Panc1 (cell line): ENCODE measurements around the gene SLC25A42. TPM values are rescaled to one million over a fixed set of nuclear protein-coding genes. Genes with fewer than 3 reads are reported as not detected.

ENCODE experiments used
- ATAC-seq: fragments of 200-7000 bp; cut with Tn5 transposase; 2 replicates; pipeline ENCODE4 v1.9.1; 2020; ENCODE audit warnings: mild to moderate bottlenecking, moderate library complexity
- BruUV-seq: library from RNA; stranded (reverse); fragments of 400-500 nt; replicated peaks from 2 replicates; lab custom pipeline; 2021; lab: Mats Ljungman, UMichigan
- CTCF ChIA-PET: fragments of 300-600 bp; sonication (Branson Sonifier 250); formaldehyde crosslinking; loops from one replicate; lab custom pipeline; 2022; ENCODE audit warnings: antibody characterized with exemption; lab: Charles Lee
- POLR2A ChIA-PET: fragments of 300-600 bp; sonication (Branson Sonifier 250); formaldehyde crosslinking; loops from one replicate; lab custom pipeline; 2022; ENCODE audit warnings: antibody characterized with exemption; lab: Charles Lee
- DNase-seq: peaks from one replicate; pipeline ENCODE4 v3.0.0-alpha.2; 2010; ENCODE audit warnings: low read depth, low spot score
- H3K27ac ChIP-seq: 2 replicates; pipeline ENCODE4 v1.5.1; 2011; ENCODE audit warnings: mild to moderate bottlenecking, low read length, inconsistent platforms
- H3K27me3 ChIP-seq: fragments of 200-500 bp; sonication (Bioruptor generic); 2 replicates; pipeline ENCODE4 v1.6.0; 2014; ENCODE audit warnings: low read length, inconsistent platforms; ENCODE audit not compliant: control insufficient read depth, insufficient read depth
- H3K36me3 ChIP-seq: fragments of 200-500 bp; sonication (Bioruptor generic); 2 replicates; pipeline ENCODE4 v1.5.1; 2014; ENCODE audit warnings: inconsistent platforms, mild to moderate bottlenecking, low read length, moderate library complexity; ENCODE audit not compliant: control insufficient read depth, insufficient read depth
- H3K4me1 ChIP-seq: 2 replicates; pipeline ENCODE4 v1.5.1; 2011; ENCODE audit warnings: inconsistent platforms, mild to moderate bottlenecking, low read length, moderate library complexity; ENCODE audit not compliant: control insufficient read depth, insufficient read depth
- H3K4me3 ChIP-seq, 2 experiments: 2 replicates each; pipeline ENCODE4 v1.5.1; 2011 to 2012; ENCODE audit warnings: low read depth in 2 of 2, low read length in 2 of 2, mild to moderate bottlenecking in 2 of 2, inconsistent platforms in 1 of 2, moderate library complexity in 1 of 2
- H3K9me3 ChIP-seq: fragments of 200-500 bp; sonication (Bioruptor generic); 2 replicates; pipeline ENCODE4 v1.5.1; 2014; ENCODE audit warnings: low read depth, mild to moderate bottlenecking, inconsistent platforms, low read length, moderate library complexity; ENCODE audit not compliant: control insufficient read depth, insufficient read depth
- CTCF ChIP-seq: fragments of 450-650 bp; IDR thresholded peaks from 2 replicates; pipeline ENCODE4 v1.5.1; 2017; ENCODE audit warnings: mild to moderate bottlenecking
- POLR2AphosphoS5 ChIP-seq: IDR thresholded peaks from 2 replicates; pipeline ENCODE4 v1.6.1; 2012; ENCODE audit warnings: mild to moderate bottlenecking, low read depth, low read length, moderate library complexity
- REST ChIP-seq, 2 experiments: IDR thresholded peaks; 2 replicates each; pipeline ENCODE4 v1.6.1; 2011 to 2012; ENCODE audit warnings: low read depth in 2 of 2, control low read depth in 1 of 2, low read length in 1 of 2, mild to moderate bottlenecking in 1 of 2, moderate library complexity in 1 of 2; ENCODE audit not compliant: insufficient read depth in 1 of 2
- SIN3A ChIP-seq: IDR thresholded peaks from 2 replicates; pipeline ENCODE4 v1.6.1; 2012; ENCODE audit warnings: low read depth, mild to moderate bottlenecking, low read length, moderate library complexity, borderline replicate concordance; ENCODE audit not compliant: insufficient read depth
- TCF7L2 ChIP-seq: IDR thresholded peaks from 2 replicates; pipeline ENCODE4 v1.6.1; 2011; ENCODE audit warnings: mild to moderate bottlenecking, low read depth, low read length, inconsistent platforms
- in situ Hi-C: cut with HindIII; loops from 2 replicates; pipeline ENCODE4 v1.10.0; 2016; ENCODE audit warnings: low sequenced_read_pairs, low pct_unique_long_range_greater_than_20kb
- intact Hi-C: fragments of 100-400 bp; cut with micrococcal nuclease; formaldehyde crosslinking; loops from one replicate; pipeline ENCODE4 v1.10.0; 2022; ENCODE audit not compliant: unreplicated experiment
- total RNA-seq: library from RNA; stranded (reverse); gene quantifications from one replicate; pipeline ENCODE4 v1.2.1, GENCODE V29; 2021; ENCODE audit not compliant: unreplicated experiment

Gene SLC25A42
- total RNA-seq, 1 experiment from 2014 or later: 2.6 TPM

- CTCF ChIA-PET: no interaction called here
- DNase-seq (no peak), ATAC-seq (no peak)
- in situ Hi-C loops: no loop called here
- BruUV-seq: no TSS peak
- H3K27ac ChIP-seq: no peak overlapping the region
- TF ChIP-seq CTCF (no peak), REST (IDR thresholded peaks at IDR 0.05; ENCODE audit: insufficient read depth in 1 of 2, low read depth in 2 of 2, low read length in 1 of 2) (no peak), TCF7L2 (no peak), SIN3A (no peak), POLR2AphosphoS5 (no peak)
- H3K4me1 ChIP-seq: no peaks in the 10 kb centered on the region
- no peaks in the 10 kb centered on the region for H3K27me3 ChIP-seq
- no peaks in the 10 kb centered on the region for H3K9me3 ChIP-seq
- intact Hi-C loops: no loop called here
- POLR2A ChIA-PET: no interaction called here
- no peaks in the 10 kb centered on the region for H3K36me3 ChIP-seq
- H3K4me3 ChIP-seq: no peak overlapping the region
Observed at GRCh38 chr19:19154768-19155494, 91.1 kb downstream of the SLC25A42 start.

- no peak for DNase-seq
- H3K36me3 ChIP-seq: no peaks in the 10 kb centered on the region
- no TSS peak for BruUV-seq
- intact Hi-C loops (no loop called here), in situ Hi-C loops (no loop called here)
- H3K27ac ChIP-seq: no peak overlapping the region
- ChIA-PET CTCF (no interaction called here), POLR2A (interaction anchor here (0.7 kb wide), 1 partner anchor 222 kb away, joined by 5 read pairs; no protein-coding TSS in a partner anchor)
- H3K9me3 ChIP-seq: no peaks in the 10 kb centered on the region
- no peak for TF ChIP-seq SIN3A
- TF ChIP-seq CTCF: no peak
- no peak for TF ChIP-seq POLR2AphosphoS5
- no peak for TF ChIP-seq REST (IDR thresholded peaks at IDR 0.05; ENCODE audit: insufficient read depth in 1 of 2, low read depth in 2 of 2, low read length in 1 of 2)
- no peak for TF ChIP-seq TCF7L2
- H3K4me3 ChIP-seq: no peak overlapping the region
- no peak for ATAC-seq
- H3K27me3 ChIP-seq: no peaks in the 10 kb centered on the region
- no peaks in the 10 kb centered on the region for H3K4me1 ChIP-seq
Observed at GRCh38 chr19:19155495-19156219, 91.9 kb downstream of the SLC25A42 start.
